ENCODE measurements around the gene SLC17A7. TPM values are rescaled to one million over a fixed set of nuclear protein-coding genes. Genes with fewer than 3 reads are reported as not detected.

Gene SLC17A7
- total and polyA plus RNA-seq, 9 of the 15 experiments (the other 6 are each of a cell fraction or from before 2014, with no cell fraction given) = 1.1 to 15.7 (median 2.4) TPM

GRCh38 chr19:49453013-49453756 lies 11.9 kb upstream of the SLC17A7 start, which contains the start of gene ALDH16A1 (continued):
- TF ChIP-seq, protein P1, sequence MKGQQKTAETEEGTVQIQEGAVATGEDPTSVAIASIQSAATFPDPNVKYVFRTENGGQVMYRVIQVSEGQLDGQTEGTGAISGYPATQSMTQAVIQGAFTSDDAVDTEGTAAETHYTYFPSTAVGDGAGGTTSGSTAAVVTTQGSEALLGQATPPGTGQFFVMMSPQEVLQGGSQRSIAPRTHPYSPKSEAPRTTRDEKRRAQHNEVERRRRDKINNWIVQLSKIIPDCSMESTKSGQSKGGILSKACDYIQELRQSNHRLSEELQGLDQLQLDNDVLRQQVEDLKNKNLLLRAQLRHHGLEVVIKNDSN (CRISPR knock-in tag; IDR thresholded peaks at IDR 0.05) = peak; percentile 97
- TF ChIP-seq PML (IDR thresholded peaks at IDR 0.05; ENCODE audit: low read length) (peak; percentile 94), FOXP1 (CRISPR knock-in tag; IDR thresholded peaks at IDR 0.05) (peak; percentile 75; the same call in 1 of the 2 replicates), MYBL2 (IDR thresholded peaks at IDR 0.05; ENCODE audit: low read depth) (no peak), MYBL2 (CRISPR knock-in tag; IDR thresholded peaks at IDR 0.05; ENCODE audit: borderline replicate concordance) (no peak), SIN3A (IDR thresholded peaks at IDR 0.05; ENCODE audit: borderline replicate concordance in 2 of 2, control insufficient read depth in 1 of 2, low read depth in 2 of 2, low read length in 2 of 2) (peak in 1 of 2 experiments; percentile 45; a peak in 1 of 4 replicates), TAF1 (IDR thresholded peaks at IDR 0.05; ENCODE audit: control insufficient read depth, extremely low read depth, insufficient read depth, low read length, severe bottlenecking) (peak; percentile 95), XRCC4 (IDR thresholded peaks at IDR 0.05; ENCODE audit: extremely low read depth, insufficient read depth, insufficient read length) (no peak), ZNF644 (tag; IDR thresholded peaks at IDR 0.05; ENCODE audit: low read depth) (no peak), GTF2F1 (IDR thresholded peaks at IDR 0.05; ENCODE audit: low read depth, low read length) (peak; percentile 61; the same call in 1 of the 2 replicates), BRD4 (IDR thresholded peaks at IDR 0.05) (0 out of 2 replicates have a peak, but pooled peaks have one; percentile 82), ZNF146 (CRISPR knock-in tag; IDR thresholded peaks at IDR 0.05; ENCODE audit: unreplicated experiment) (no peak), ELK1 (CRISPR knock-in tag; IDR thresholded peaks at IDR 0.05) (no peak), KDM1A (IDR thresholded peaks at IDR 0.05) (no peak), YBX1 (IDR thresholded peaks at IDR 0.05) (no peak), EP400 (IDR thresholded peaks at IDR 0.05) (peak; percentile 85), ETV5 (CRISPR knock-in tag; IDR thresholded peaks at IDR 0.05; ENCODE audit: low read depth) (peak; percentile 72; the same call in 1 of the 2 replicates)
- TF ChIP-seq, protein P2, sequence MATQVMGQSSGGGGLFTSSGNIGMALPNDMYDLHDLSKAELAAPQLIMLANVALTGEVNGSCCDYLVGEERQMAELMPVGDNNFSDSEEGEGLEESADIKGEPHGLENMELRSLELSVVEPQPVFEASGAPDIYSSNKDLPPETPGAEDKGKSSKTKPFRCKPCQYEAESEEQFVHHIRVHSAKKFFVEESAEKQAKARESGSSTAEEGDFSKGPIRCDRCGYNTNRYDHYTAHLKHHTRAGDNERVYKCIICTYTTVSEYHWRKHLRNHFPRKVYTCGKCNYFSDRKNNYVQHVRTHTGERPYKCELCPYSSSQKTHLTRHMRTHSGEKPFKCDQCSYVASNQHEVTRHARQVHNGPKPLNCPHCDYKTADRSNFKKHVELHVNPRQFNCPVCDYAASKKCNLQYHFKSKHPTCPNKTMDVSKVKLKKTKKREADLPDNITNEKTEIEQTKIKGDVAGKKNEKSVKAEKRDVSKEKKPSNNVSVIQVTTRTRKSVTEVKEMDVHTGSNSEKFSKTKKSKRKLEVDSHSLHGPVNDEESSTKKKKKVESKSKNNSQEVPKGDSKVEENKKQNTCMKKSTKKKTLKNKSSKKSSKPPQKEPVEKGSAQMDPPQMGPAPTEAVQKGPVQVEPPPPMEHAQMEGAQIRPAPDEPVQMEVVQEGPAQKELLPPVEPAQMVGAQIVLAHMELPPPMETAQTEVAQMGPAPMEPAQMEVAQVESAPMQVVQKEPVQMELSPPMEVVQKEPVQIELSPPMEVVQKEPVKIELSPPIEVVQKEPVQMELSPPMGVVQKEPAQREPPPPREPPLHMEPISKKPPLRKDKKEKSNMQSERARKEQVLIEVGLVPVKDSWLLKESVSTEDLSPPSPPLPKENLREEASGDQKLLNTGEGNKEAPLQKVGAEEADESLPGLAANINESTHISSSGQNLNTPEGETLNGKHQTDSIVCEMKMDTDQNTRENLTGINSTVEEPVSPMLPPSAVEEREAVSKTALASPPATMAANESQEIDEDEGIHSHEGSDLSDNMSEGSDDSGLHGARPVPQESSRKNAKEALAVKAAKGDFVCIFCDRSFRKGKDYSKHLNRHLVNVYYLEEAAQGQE (IDR thresholded peaks at IDR 0.05; ENCODE audit: borderline replicate concordance) = peak; percentile 71
- TF ChIP-seq, protein P2 (CRISPR knock-in tag; IDR thresholded peaks at IDR 0.05; ENCODE audit: low read depth) = no peak; the same call in 1 of the 2 replicates
